GM23248 (cell line): ENCODE data around the gene AQP2. TPM values are rescaled to one million over a fixed set of nuclear protein-coding genes. Genes with fewer than 3 reads are reported as not detected.
A peak's percentile ranks its signal among the peaks of the same experiment; 100 is the strongest.

Source experiments
- DNase-seq: peaks from one replicate; pipeline ENCODE4 v3.0.0-alpha.2; 2015
- H2AFZ ChIP-seq: fragments of 200-600 bp; sonication (generic); 2 replicates; pipeline ENCODE4 v1.6.1; 2016; ENCODE audit warnings: antibody characterized with exemption
- H3F3A ChIP-seq: fragments of 200-600 bp; sonication (generic); 2 replicates; pipeline ENCODE4 v1.6.1; 2016; ENCODE audit warnings: mild to moderate bottlenecking, antibody characterized with exemption, mixed run types; ENCODE audit not compliant: insufficient read depth
- H3K27ac ChIP-seq: fragments of 200-600 bp; sonication (generic); 2 replicates; pipeline ENCODE4 v1.5.1; 2016; ENCODE audit warnings: mild to moderate bottlenecking
- H3K27me3 ChIP-seq: fragments of 200-600 bp; sonication (generic); replicated peaks from 2 replicates; pipeline ENCODE4 v1.6.1; 2016; ENCODE audit warnings: mild to moderate bottlenecking; ENCODE audit not compliant: insufficient read depth
- H3K36me3 ChIP-seq: fragments of 200-600 bp; sonication (generic); 2 replicates; pipeline ENCODE4 v1.6.1; 2016; ENCODE audit warnings: low read depth, mild to moderate bottlenecking
- H3K4me1 ChIP-seq: fragments of 200-600 bp; sonication (generic); 2 replicates; pipeline ENCODE4 v1.6.1; 2016; ENCODE audit warnings: mild to moderate bottlenecking; ENCODE audit not compliant: insufficient read depth
- H3K4me2 ChIP-seq: fragments of 200-600 bp; sonication (generic); one replicate; pipeline ENCODE4 v1.6.1; 2016; ENCODE audit warnings: mild to moderate bottlenecking; ENCODE audit not compliant: unreplicated experiment
- H3K4me3 ChIP-seq: fragments of 200-600 bp; sonication (generic); 2 replicates; pipeline ENCODE4 v1.5.1; 2016; ENCODE audit warnings: mild to moderate bottlenecking
- H3K79me2 ChIP-seq: fragments of 200-600 bp; sonication (generic); 2 replicates; pipeline ENCODE4 v1.6.1; 2016; ENCODE audit warnings: mild to moderate bottlenecking; ENCODE audit not compliant: insufficient read depth
- H3K9ac ChIP-seq: fragments of 200-600 bp; sonication (generic); 2 replicates; pipeline ENCODE4 v1.6.1; 2016; ENCODE audit warnings: mild to moderate bottlenecking
- H3K9me2 ChIP-seq: fragments of 200-600 bp; sonication (generic); 2 replicates; pipeline ENCODE4 v1.6.1; 2016; ENCODE audit warnings: mixed run types, mild to moderate bottlenecking, moderate library complexity; ENCODE audit not compliant: insufficient read depth
- H3K9me3 ChIP-seq: fragments of 200-600 bp; sonication (generic); one replicate; pipeline ENCODE4 v1.6.1; 2017; ENCODE audit warnings: low read depth
- H4K20me1 ChIP-seq: fragments of 200-600 bp; sonication (generic); 2 replicates; pipeline ENCODE4 v1.6.0; 2016; ENCODE audit not compliant: insufficient read depth
- EZH2 ChIP-seq: fragments of 200-600 bp; sonication (generic); IDR thresholded peaks from 2 replicates; pipeline ENCODE4 v1.6.1; 2018; ENCODE audit warnings: antibody characterized with exemption, mild to moderate bottlenecking; ENCODE audit not compliant: insufficient read depth, poor library complexity, severe bottlenecking
- EZH2phosphoT487 ChIP-seq: fragments of 200-600 bp; sonication (generic); IDR thresholded peaks from 2 replicates; pipeline ENCODE4 v1.6.1; 2018; ENCODE audit warnings: antibody characterized with exemption, moderate library complexity, mild to moderate bottlenecking, low read depth; ENCODE audit not compliant: insufficient read depth
- whole genome bisulfite sequencing, 2 experiments: methylation state at CpG; one replicate each; pipeline ENCODE4 v1.1.6; 2015 to 2017; ENCODE audit warnings: low lambda C conversion rate in 2 of 2, low coverage in 1 of 2; ENCODE audit errors: missing lambda C conversion rate in 2 of 2; 5-methylcytosine and 5-hydroxymethylcytosine counted together
- in situ Hi-C: fragments of 300-500 bp; cut with MboI; formaldehyde crosslinking; loops from 2 replicates; pipeline ENCODE4 v1.15.0; 2020
- polyA plus RNA-seq: library from polyadenylated mRNA; unstranded; fragments of >200 nt; fragmentation: Nextera tagmentation; extraction: Ambion mirVana; gene quantifications from 2 replicates; pipeline ENCODE4 v1.2.1, GENCODE V29; 2016
- total RNA-seq: library from RNA; depleted of rRNA; stranded (reverse); fragments of >200 nt; shearing (Covaris generic); gene quantifications from 2 replicates; pipeline ENCODE4 v1.2.3, GENCODE V29; 2014

The AQP2 gene
- total and polyA plus RNA-seq, 2 experiments from 2014 or later, result not detected

DNA sequence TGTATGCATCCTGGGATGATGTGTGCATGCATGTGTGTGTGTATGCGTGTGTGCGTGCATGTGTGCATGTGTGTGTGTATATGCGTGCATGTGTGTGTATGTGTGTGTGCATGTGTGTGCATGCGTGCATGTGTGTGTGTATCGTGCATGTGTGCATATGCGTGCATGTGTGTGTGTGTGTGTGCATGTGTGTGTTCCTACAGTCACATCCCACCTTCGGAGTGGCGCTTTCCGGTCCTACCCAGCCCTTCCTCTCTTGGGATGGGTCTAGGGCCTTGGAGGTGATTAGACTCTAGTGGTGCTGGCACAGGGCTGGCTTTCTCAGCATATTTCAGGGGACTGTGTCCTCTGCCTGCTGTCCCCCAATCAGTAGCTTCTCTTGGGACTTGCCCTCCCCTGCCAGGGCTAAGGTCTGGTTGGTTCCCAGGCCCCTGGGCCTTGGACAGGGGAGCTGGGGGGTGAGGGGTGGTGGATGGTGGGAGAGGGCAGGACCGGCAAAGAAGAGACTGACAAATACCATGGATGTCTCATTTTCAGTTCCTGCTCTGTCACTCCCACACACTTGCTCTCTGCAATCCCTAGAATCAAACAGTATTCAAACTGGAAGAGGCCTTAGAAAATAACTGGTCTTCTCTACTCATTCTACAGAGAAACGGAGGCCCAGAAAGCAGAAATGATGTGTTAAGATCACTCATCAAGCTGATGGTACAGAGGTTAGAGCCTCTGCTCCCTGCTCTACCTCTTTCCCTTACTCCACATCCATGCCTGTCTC is 24.9 kb upstream of the AQP2 start:
- Histone ChIP-seq H3K4me3 (no peak overlapping the region), H3K4me2 (no peak overlapping the region), H3K27me3 (no peaks in the 10 kb centered on the region), H3K9ac (no peak overlapping the region), H3F3A (no peaks in the 10 kb centered on the region), H3K79me2 (no peaks in the 10 kb centered on the region), H3K9me3 (no peaks in the 10 kb centered on the region), H3K9me2 (no peaks in the 10 kb centered on the region), H2AFZ (no peak overlapping the region), H3K36me3 (no peaks in the 10 kb centered on the region), H3K4me1 (peaks cover 11% of the 10 kb centered on the region), H3K27ac (no peak overlapping the region), H4K20me1 (no peaks in the 10 kb centered on the region)
- in situ Hi-C loops, result no loop called here
- 86 to 89% methylated on average over 11 of the region's 11 CpGs for WGBS, 2 experiments
- DNase-seq, result no peak
- TF ChIP-seq EZH2, result no peak
- TF ChIP-seq EZH2phosphoT487, result no peak

DNA sequence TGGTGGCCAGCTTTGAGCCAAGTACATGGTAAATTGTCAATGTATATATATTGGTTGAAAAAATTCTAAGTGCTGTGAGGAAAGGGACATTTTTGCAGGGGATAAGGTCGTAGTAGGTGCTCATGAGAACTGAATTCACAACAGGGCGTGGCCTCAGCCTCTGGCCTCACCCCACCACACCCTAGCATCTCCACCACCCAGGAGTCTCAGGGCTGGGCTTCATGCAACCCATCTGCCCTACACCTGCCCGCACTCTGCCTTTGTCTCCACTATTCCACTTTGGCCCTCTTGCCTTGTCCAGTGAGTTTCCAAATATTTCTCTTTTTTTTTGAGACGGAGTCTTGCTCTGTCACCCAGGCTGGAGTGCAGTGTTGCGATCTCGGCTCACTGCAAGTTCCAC is 22.1 kb upstream of the AQP2 start:
- no peak for DNase-seq
- Histone ChIP-seq H3K4me1 (peaks cover 17% of the 10 kb centered on the region), H3K27ac (no peak overlapping the region), H3K9me2 (no peaks in the 10 kb centered on the region), H3K9ac (no peak overlapping the region), H4K20me1 (no peaks in the 10 kb centered on the region), H3K4me2 (no peak overlapping the region), H3K36me3 (no peaks in the 10 kb centered on the region), H3K27me3 (no peaks in the 10 kb centered on the region), H3F3A (no peaks in the 10 kb centered on the region), H3K4me3 (no peak overlapping the region), H3K9me3 (no peaks in the 10 kb centered on the region), H3K79me2 (no peaks in the 10 kb centered on the region), H2AFZ (no peak overlapping the region)
- TF ChIP-seq EZH2 (no peak), EZH2phosphoT487 (no peak)
- 85 to 87% methylated on average over 6 of the region's 6 CpGs for WGBS, 2 experiments
- in situ Hi-C loops, result no loop called here

DNA sequence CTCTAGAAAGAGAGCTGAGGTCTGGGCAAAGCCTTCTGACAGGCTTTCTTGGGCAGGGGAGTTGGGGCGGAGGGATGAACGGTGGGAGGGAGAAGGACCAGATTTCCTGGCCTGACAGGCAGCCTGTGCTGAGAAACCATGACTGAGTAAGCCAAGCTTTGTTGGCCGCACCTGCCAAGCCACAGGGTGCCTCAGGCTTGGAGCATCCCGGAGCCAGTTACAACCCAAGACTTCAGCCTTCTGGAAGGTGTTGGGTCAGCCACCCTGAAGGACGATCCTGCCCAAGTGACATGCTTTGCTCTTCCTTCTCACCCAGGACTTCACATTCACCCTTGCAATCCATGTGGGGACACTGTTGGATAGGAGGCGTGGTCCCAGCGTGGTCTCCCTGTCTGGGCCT is 21.0 kb upstream of the AQP2 start:
- TF ChIP-seq EZH2 (no peak), EZH2phosphoT487 (no peak)
- H3K4me2 ChIP-seq, result no peak overlapping the region
- H3K4me1 ChIP-seq, result peaks cover 13% of the 10 kb centered on the region
- 87 to 89% methylated on average over 7 of the region's 7 CpGs for WGBS, 2 experiments
- H3K9ac ChIP-seq, result no peak overlapping the region
- no peaks in the 10 kb centered on the region for H3K9me2 ChIP-seq
- H3K4me3 ChIP-seq, result no peak overlapping the region
- in situ Hi-C loops, result no loop called here
- no peak overlapping the region for H3K27ac ChIP-seq
- no peak overlapping the region for H2AFZ ChIP-seq
- H3F3A ChIP-seq, result no peaks in the 10 kb centered on the region
- DNase-seq, result no peak
- H3K27me3 ChIP-seq, result no peaks in the 10 kb centered on the region
- no peaks in the 10 kb centered on the region for H3K79me2 ChIP-seq
- H4K20me1 ChIP-seq, result no peaks in the 10 kb centered on the region
- H3K36me3 ChIP-seq, result no peaks in the 10 kb centered on the region
- no peaks in the 10 kb centered on the region for H3K9me3 ChIP-seq

DNA sequence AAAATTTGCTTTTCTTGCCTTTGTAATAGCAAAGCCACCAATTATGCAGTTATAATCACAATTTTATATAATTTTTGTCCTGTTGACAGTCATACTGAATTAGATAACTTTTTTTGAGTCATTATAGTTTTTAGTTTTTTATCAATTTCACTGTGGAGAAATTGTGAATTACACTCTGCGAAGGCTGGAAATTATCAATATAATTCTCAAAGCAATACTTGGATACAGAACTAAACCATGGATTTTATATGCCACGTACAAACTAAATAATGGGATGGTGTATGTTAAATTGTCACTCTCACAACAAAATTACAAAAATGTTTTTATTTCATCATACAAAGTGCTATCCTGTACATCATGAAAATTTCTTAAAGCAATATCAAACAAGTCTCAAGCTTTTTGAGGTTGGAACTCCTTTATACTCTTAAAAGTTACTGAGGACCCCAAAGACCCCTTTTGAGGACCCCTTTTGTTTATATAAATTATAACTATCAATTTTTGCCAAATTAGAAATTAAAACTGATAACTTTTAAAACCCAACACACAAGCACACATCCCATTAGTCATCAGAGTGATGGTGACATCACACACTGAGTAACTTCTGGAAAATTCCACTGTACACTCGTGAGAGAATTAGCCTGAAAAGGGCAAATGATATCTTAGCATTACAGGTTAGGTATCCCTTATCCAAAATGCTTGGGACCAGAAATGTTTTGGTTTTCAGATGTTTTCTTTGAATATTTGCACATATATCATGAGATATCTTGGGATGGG is 19.8 kb upstream of the AQP2 start:
- H3K27ac ChIP-seq, result 0 out of 2 replicates have a peak overlapping the region, but pooled peaks have one; percentile 8

More for the DNA sequence above, 19.8 kb upstream of the AQP2 start:
- 64 to 65% methylated on average over 3 of the region's 3 CpGs for WGBS, 2 experiments
- in situ Hi-C loops, result no loop called here
- no peaks in the 10 kb centered on the region for H3K9me3 ChIP-seq
- 0 out of 2 replicates have a peak overlapping the region, but pooled peaks have one; percentile 4 for H3K9ac ChIP-seq
- H3K36me3 ChIP-seq, result no peaks in the 10 kb centered on the region
- TF ChIP-seq EZH2phosphoT487, result no peak
- no peak for TF ChIP-seq EZH2
- no peak overlapping the region for H3K4me2 ChIP-seq
- H3K9me2 ChIP-seq, result no peaks in the 10 kb centered on the region
- peaks cover 13% of the 10 kb centered on the region for H3K4me1 ChIP-seq
- H3K4me3 ChIP-seq, result no peak overlapping the region
- no peaks in the 10 kb centered on the region for H3K27me3 ChIP-seq
- H3K79me2 ChIP-seq, result no peaks in the 10 kb centered on the region
- H3F3A ChIP-seq, result no peaks in the 10 kb centered on the region
- H2AFZ ChIP-seq, result no peak overlapping the region
- DNase-seq, result peak; percentile 91
- no peaks in the 10 kb centered on the region for H4K20me1 ChIP-seq
